K562 (cell line): Measurements from ENCODE around the gene TGFB2. TPM values are rescaled to one million over a fixed set of nuclear protein-coding genes. Genes with fewer than 3 reads are reported as not detected.

ENCODE experiments used
- ATAC-seq: fragments of 200-7000 bp; cut with Tn5 transposase; 3 replicates; pipeline ENCODE4 v1.9.1; 2020; ENCODE audit warnings: moderate library complexity
- BruUV-seq: library from RNA; stranded (reverse); fragments of 400-500 nt; replicated peaks from 2 replicates; lab custom pipeline; 2021; lab: Mats Ljungman, UMichigan
- CTCF ChIA-PET: fragments of 300-600 bp; formaldehyde crosslinking; extraction: SDS; loops from one replicate; lab custom pipeline; 2021; ENCODE audit warnings: low intra/inter-chr PET ratio; lab: Yijun Ruan, JAX
- POLR2A ChIA-PET: fragments of 300-600, 350-650 bp; sonication (Branson Sonifier 250); formaldehyde crosslinking; extraction: SDS; loops from one replicate; lab custom pipeline; 2021; ENCODE audit warnings: antibody characterized with exemption, inconsistent platforms; lab: Yijun Ruan, JAX
- DNase-seq, 4 experiments: peaks; one replicate each; pipeline versions ENCODE4 v3.0.0 to v3.0.0-alpha.2; 2011 to 2018; ENCODE audit warnings: low spot score in 3 of 4, mixed read lengths in 3 of 4; ENCODE audit errors: extremely low read depth in 1 of 4
- FAIRE-seq: peaks from 2 replicates; lab custom pipeline; 2011; peaks lifted over from hg19 to GRCh38; lab: Jason Lieb, UNC
- H2AFZ ChIP-seq: 2 replicates; pipeline ENCODE4 v1.6.0; 2011; ENCODE audit warnings: low read depth, low read length, control low read depth, inconsistent platforms
- H3K27ac ChIP-seq: fragments of 200-600 bp; 3 replicates; pipeline ENCODE4 v1.8.0; 2011; ENCODE audit warnings: low read depth, mild to moderate bottlenecking, control low read depth, inconsistent platforms, low read length, moderate library complexity, mixed read lengths; ENCODE audit errors: extremely low read depth
- H3K27me3 ChIP-seq, 2 experiments: fragments of 300-600 bp in 1 of 2; 2 replicates in 1 of 2; 3 replicates in 1 of 2; pipeline versions ENCODE4 v1.6.0 to v1.8.0; 2011; ENCODE audit warnings: inconsistent platforms in 2 of 2, low read length in 2 of 2, mild to moderate bottlenecking in 1 of 2, mixed read lengths in 1 of 2, moderate library complexity in 1 of 2; ENCODE audit not compliant: control insufficient read depth in 2 of 2, insufficient read depth in 2 of 2
- H3K36me3 ChIP-seq: fragments of 300-600 bp; 3 replicates; pipeline ENCODE4 v1.8.0; 2011; ENCODE audit warnings: mild to moderate bottlenecking, low read length, inconsistent platforms; ENCODE audit not compliant: control insufficient read depth, insufficient read depth
- H3K4me1 ChIP-seq, 2 experiments: fragments of 200-600 bp in 1 of 2; replicated peaks in 1 of 2; 2 replicates in 1 of 2; 3 replicates in 1 of 2; pipeline versions ENCODE4 v1.5.1 to v1.8.0; 2011; ENCODE audit warnings: inconsistent platforms in 2 of 2, low read length in 2 of 2, mild to moderate bottlenecking in 1 of 2, mixed read lengths in 1 of 2, moderate library complexity in 1 of 2; ENCODE audit not compliant: control insufficient read depth in 2 of 2, insufficient read depth in 2 of 2
- H3K4me2 ChIP-seq: 2 replicates; pipeline ENCODE4 v1.6.1; 2011; ENCODE audit warnings: low read length, control low read depth, inconsistent platforms, mixed read lengths; ENCODE audit not compliant: insufficient read depth
- H3K4me3 ChIP-seq: fragments of 200-600 bp; sonication (generic), shearing (Covaris generic); 2 replicates; pipeline ENCODE4 v1.5.1; 2016; ENCODE audit warnings: control low read depth, inconsistent platforms
- H3K79me2 ChIP-seq: fragments of 200-600 bp; 3 replicates; pipeline ENCODE4 v1.8.0; 2011; ENCODE audit warnings: low read length, inconsistent platforms; ENCODE audit not compliant: control insufficient read depth, insufficient read depth
- H3K9ac ChIP-seq, 2 experiments: 2 replicates each; pipeline versions ENCODE4 v1.6.0 to v1.6.1; 2011; ENCODE audit warnings: low read depth in 2 of 2, low read length in 2 of 2, control low read depth in 1 of 2, inconsistent platforms in 1 of 2, mild to moderate bottlenecking in 1 of 2, mixed read lengths in 1 of 2; ENCODE audit not compliant: insufficient read depth in 1 of 2
- H3K9me1 ChIP-seq: one replicate; pipeline ENCODE4 v1.6.0; 2011; ENCODE audit warnings: inconsistent platforms, mild to moderate bottlenecking, low read length, moderate library complexity; ENCODE audit not compliant: control insufficient read depth, insufficient read depth
- H3K9me3 ChIP-seq: replicated peaks from 2 replicates; pipeline ENCODE4 v1.5.1; 2011; ENCODE audit warnings: low read depth, low read length, inconsistent platforms; ENCODE audit not compliant: control insufficient read depth, insufficient read depth
- H4K20me1 ChIP-seq: replicated peaks from 2 replicates; pipeline ENCODE4 v1.6.1; 2011; ENCODE audit warnings: low read length, inconsistent platforms, mixed read lengths; ENCODE audit not compliant: control insufficient read depth, insufficient read depth
- COPS2 ChIP-seq: fragments of 450-650 bp; conservative IDR thresholded peaks from 2 replicates; pipeline ENCODE4 v1.6.1; 2016; ENCODE audit warnings: mild to moderate bottlenecking, moderate library complexity
- GATAD2B ChIP-seq: fragments of 450-650 bp; IDR thresholded peaks from 2 replicates; pipeline ENCODE4 v1.6.1; 2017; ENCODE audit warnings: mild to moderate bottlenecking, borderline replicate concordance
- KDM2B ChIP-seq: fragments of 250-450 bp; sonication (Bioruptor Pico); IDR thresholded peaks from 2 replicates; pipeline ENCODE4 v1.8.0; 2021; ENCODE audit warnings: mild to moderate bottlenecking, moderate library complexity
- PHF20 ChIP-seq: fragments of 450-650 bp; IDR thresholded peaks from 2 replicates; pipeline ENCODE4 v1.6.1; 2018; ENCODE audit not compliant: partially characterized antibody
- SREBF1 ChIP-seq: fragments of 150-350 bp; IDR thresholded peaks from 2 replicates; pipeline ENCODE4 v1.6.1; 2014; ENCODE audit warnings: antibody characterized with exemption, low read depth, low read length, borderline replicate concordance
- ZBTB7A ChIP-seq: IDR thresholded peaks from 2 replicates; pipeline ENCODE4 v1.6.1; 2011; ENCODE audit warnings: low read depth, mild to moderate bottlenecking, low read length, moderate library complexity, borderline replicate concordance; ENCODE audit not compliant: control insufficient read depth
- WGBS: fragments of 100-300 bp; shearing (Covaris generic); methylation state at CpG from one replicate; pipeline ENCODE4 v1.1.6; 2016; ENCODE audit warnings: low coverage, mixed read lengths; ENCODE audit not compliant: insufficient coverage; ENCODE audit errors: missing lambda C conversion rate; 5-methylcytosine and 5-hydroxymethylcytosine counted together
- in situ Hi-C: fragments of 300-500 bp; cut with MboI; formaldehyde crosslinking; loops from 4 replicates; pipeline ENCODE4 v1.15.0; 2018; ENCODE audit warnings: inconsistent platforms, mixed read lengths
- intact Hi-C: fragments of 100-400 bp; cut with micrococcal nuclease; formaldehyde crosslinking; loops from 2 replicates; pipeline ENCODE4 v1.14.2; 2022
- polyA plus RNA-seq, 8 experiments: library from polyadenylated mRNA; depleted of rRNA in 4 of 8; stranded (reverse) in 5 of 8; unstranded in 3 of 8; fragments of >200 nt; fragmentation: Nextera tagmentation in 2 of 8; fragmentation: Illumina TruSeq in 1 of 8; extraction: Ambion mirVana in 2 of 8; extraction: Trizol in 1 of 8; gene quantifications; 2 replicates each; pipeline versions ENCODE4 v1.2.1 to v1.2.3, GENCODE V29; 2011 to 2014; ENCODE audit warnings: inconsistent platforms in 1 of 8, missing spikeins in 1 of 8
- total RNA-seq, 7 experiments: library from RNA; depleted of rRNA in 6 of 7; stranded (reverse); fragments of >200 nt in 6 of 7; fragmentation: Illumina TruSeq in 2 of 7; extraction: Trizol in 2 of 7; gene quantifications; 2 replicates each; pipeline versions ENCODE4 v1.2.1 to v1.2.3, GENCODE V29; 2011 to 2021; ENCODE audit warnings: low replicate concordance in 1 of 7

Gene TGFB2
- total and polyA plus RNA-seq, 9 of the 15 experiments (the other 6 are each of a cell fraction or from before 2014, with no cell fraction given) = 0.03 to 0.41 (median 0.11) TPM; not detected in 3

DNA sequence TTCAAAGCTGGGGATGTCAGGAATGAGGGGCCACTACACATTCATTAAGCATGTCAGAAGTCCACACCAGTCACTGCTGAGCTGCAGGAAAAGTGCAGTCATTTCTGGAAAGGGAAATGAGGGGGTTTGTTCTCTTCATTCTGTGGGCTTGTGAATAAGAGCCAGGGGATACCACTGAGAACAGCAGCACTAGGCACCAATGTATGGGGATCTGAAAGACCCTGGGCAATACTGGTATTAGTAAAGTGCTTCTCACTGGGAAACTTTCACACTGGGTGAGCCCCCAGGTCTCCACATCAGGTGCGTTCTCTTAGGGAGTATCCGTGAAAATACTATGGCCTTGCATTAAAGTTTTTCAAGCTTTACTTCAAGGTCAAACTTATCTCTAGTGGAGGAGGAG, 49.9 kb downstream of the TGFB2 start:
- intact Hi-C loops (no loop called here), in situ Hi-C loops (no loop called here)
- DNase-seq (no peak), FAIRE-seq (no peak), ATAC-seq (no peak)
- H2AFZ ChIP-seq = no peak overlapping the region
- 0% methylated on average over 2 of the region's 2 CpGs for WGBS
- no peak overlapping the region for H3K9ac ChIP-seq
- H3K79me2 ChIP-seq = no peaks in the 10 kb centered on the region
- no peak overlapping the region for H3K4me2 ChIP-seq
- BruUV-seq = no TSS peak
- ChIA-PET POLR2A (interaction anchor here (0.7 to 1.3 kb wide), 2 partner anchors 9 to 194 kb away, joined by 3 to 4 read pairs; no protein-coding TSS in a partner anchor), CTCF (no interaction called here)
- H3K4me3 ChIP-seq = no peak overlapping the region
- H3K9me1 ChIP-seq = no peaks in the 10 kb centered on the region
- H3K36me3 ChIP-seq = no peaks in the 10 kb centered on the region
- H4K20me1 ChIP-seq = no peaks in the 10 kb centered on the region
- H3K27ac ChIP-seq = no peak overlapping the region
- H3K9me3 ChIP-seq = no peaks in the 10 kb centered on the region
- H3K4me1 ChIP-seq = no peaks in the 10 kb centered on the region
- TF ChIP-seq COPS2 (no peak), PHF20 (no peak), SREBF1 (no peak), GATAD2B (no peak)
- H3K27me3 ChIP-seq = peaks cover 29 to 37% of the 10 kb centered on the region in 2 experiments; a peak in 4 of 5 replicates

DNA sequence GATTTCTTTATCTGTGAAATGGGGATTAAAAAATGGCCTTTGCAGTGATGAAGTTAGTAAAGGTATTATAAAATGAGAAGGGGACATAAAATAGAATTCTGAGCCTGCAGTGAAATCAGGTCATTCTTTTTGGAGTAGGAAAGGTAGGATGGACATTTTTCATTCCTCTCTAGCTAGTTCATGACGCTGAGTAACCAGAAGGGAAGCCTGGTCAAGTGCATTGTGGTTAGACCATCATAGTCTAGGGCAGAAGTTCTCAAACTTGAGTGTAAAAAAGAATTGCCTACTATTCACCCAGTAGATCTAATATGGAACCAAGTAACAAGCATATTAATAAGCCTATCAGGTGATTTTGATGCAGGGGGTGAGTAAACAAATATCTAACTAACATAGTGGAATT, 50.8 kb downstream of the TGFB2 start:
- DNase-seq = no peak
- ChIA-PET POLR2A (no interaction called here), CTCF (no interaction called here)
- no peaks in the 10 kb centered on the region for H3K4me1 ChIP-seq
- intact Hi-C loops = no loop called here
- 0% methylated on average over 1 of the region's 1 CpG for WGBS
- no TSS peak for BruUV-seq
- H3K36me3 ChIP-seq = no peaks in the 10 kb centered on the region
- no peaks in the 10 kb centered on the region for H3K9me3 ChIP-seq
- no peak overlapping the region for H2AFZ ChIP-seq
- H3K9me1 ChIP-seq = no peaks in the 10 kb centered on the region
- H3K9ac ChIP-seq = no peak overlapping the region
- no peaks in the 10 kb centered on the region for H3K79me2 ChIP-seq
- H3K27ac ChIP-seq = no peak overlapping the region
- peaks cover 30 to 42% of the 10 kb centered on the region in 2 experiments for H3K27me3 ChIP-seq
- no peak for ATAC-seq
- H3K4me2 ChIP-seq = no peak overlapping the region
- no peak overlapping the region for H3K4me3 ChIP-seq
- FAIRE-seq = no peak
- no peak for TF ChIP-seq KDM2B (CRISPR knock-in tag)
- TF ChIP-seq ZBTB7A = no peak
- TF ChIP-seq, all 486 proteins: peak for 0
- in situ Hi-C loops = no loop called here
- no peaks in the 10 kb centered on the region; the same call in 1 of the 2 replicates for H4K20me1 ChIP-seq
